Measurements from ENCODE around the gene UXT. TPM values are rescaled to one million over a fixed set of nuclear protein-coding genes. Genes with fewer than 3 reads are reported as not detected.
A peak's percentile ranks its signal among the peaks of the same experiment; 100 is the strongest.

UXT gene
- total RNA-seq, 6 experiments from 2014 or later, result 94.9 to 104 (median 101) TPM

DNA sequence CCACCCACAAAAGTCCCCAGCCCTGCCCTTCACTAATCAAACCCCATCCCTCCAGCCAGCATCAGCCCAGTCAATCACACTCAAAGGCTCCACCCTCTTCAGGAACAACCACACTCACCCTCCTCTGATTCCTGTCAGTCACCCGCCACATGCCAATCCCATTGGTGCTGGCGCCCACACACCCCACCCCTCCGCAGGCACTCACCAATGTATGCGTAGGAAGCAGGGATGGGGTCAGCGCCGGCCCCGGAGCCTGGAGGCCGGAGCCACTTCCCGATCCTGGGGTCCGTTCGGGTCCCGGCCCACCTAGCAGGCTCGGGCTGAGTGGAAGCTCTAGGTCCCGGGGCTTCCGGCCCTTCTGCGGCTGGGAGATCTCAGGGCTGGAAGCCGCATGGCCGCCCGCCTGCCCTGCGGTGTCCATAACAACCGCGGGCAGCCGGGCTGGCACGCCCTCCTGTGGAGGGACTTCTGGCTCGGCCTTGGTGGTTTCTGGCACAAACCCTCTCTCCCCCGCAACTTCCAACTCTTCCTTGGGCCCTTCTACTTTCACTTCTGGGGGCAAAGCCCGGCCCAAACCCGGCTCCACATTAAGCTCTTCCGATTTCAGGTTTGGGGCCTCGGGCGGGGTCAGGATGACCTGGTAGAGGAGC is 21.3 kb downstream of the UXT start:
- H3K27me3 Mint-ChIP-seq (ENCODE audit: insufficient read depth), result no peaks in the 10 kb centered on the region; the same call in 1 of the 2 replicates
- H3K4me1 Mint-ChIP-seq (ENCODE audit: low read depth), result no peaks in the 10 kb centered on the region
- peak; percentile 29; the same call in 1 of the 2 replicates for TF ChIP-seq CTCF (IDR thresholded peaks at IDR 0.05)
- H3K9me3 Mint-ChIP-seq, result no peaks in the 10 kb centered on the region
- no peak overlapping the region for H3K4me3 Mint-ChIP-seq
- H3K36me3 Mint-ChIP-seq (ENCODE audit: low read depth), result peaks cover 14% of the 10 kb centered on the region
- DNase-seq, result no peak
- H3K27ac Mint-ChIP-seq, result no peak overlapping the region

DNA sequence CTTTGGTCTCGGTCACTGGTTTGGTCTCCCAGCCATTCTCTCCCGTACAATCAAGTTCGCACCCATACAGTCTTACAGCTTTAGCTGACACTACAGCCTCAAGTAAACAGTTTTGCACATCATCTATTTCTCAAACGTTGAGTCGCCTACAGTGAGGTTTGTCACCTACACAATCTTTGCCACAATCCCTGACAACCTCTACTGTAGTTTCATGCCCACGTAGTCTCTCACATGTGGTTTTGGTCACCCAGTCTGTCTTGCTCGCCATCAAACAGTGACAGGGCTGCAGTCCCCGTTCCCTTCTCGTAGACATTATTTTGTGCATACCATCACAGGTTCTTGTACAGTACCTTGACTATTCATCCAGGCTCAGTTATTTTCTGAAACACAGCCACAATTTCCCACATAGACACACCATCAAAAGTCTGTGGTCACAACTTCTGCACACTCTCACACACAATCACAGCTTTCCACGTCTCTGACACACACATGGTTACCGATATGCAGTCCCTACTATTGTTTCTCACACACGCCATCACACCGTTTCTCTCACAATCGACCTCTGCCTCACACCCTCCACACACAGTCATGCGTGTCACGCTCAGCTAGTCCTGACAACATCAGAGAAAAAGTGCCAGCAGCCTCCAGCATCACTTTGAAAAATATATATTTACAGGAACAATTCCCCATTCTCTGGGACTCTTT is 24.0 kb downstream of the UXT start:
- Mint-ChIP-seq H3K9me3 (no peaks in the 10 kb centered on the region), H3K36me3 (ENCODE audit: low read depth) (peaks cover 6% of the 10 kb centered on the region), H3K27me3 (ENCODE audit: insufficient read depth) (no peaks in the 10 kb centered on the region; the same call in 1 of the 2 replicates), H3K4me1 (ENCODE audit: low read depth) (no peaks in the 10 kb centered on the region), H3K27ac (no peak overlapping the region), H3K4me3 (no peak overlapping the region)
- no peak for TF ChIP-seq CTCF (IDR thresholded peaks at IDR 0.05)
- no peak for DNase-seq

DNA sequence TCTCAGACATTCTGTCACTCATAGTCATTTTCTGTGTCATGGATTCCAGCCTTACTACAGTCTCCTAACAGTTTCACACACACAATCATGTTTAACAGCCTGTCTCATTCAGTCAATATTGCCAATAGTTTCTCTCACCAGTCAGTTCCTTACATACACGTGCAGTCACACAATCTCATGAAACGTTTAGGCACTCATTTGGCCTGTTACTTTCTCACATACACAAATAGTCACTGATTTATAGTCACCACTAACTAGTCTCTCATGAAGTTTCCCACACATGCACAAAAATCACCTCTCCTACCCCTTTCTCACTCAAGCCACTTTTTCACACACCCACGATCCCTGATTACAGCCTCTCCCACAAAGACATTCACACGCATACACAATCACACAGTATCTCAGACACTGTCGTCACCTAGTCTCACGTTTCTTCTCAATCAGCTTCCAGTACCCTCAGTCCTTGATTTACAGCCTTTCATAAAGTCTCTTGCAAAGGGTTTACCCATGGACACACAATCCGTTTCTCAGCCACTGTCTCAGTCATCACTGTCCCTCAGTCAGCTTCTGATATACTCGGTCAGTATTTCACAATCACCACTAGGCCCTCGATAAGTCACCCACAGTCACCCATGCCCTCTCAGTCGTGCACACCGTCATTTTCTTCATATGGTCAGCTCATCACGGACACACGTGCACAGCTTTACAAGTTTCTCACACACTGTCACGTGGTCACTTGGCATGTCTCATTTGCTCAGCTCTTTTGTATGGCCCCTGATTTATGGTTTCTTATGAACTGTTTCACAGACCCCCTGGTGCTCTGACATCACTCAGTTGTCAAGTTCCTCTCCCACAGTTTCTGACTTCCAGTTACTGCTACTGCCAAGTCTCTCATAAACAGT is 25.0 kb downstream of the UXT start:
- no peak overlapping the region for H3K27ac Mint-ChIP-seq
- no peaks in the 10 kb centered on the region for H3K4me1 Mint-ChIP-seq (ENCODE audit: low read depth)
- H3K9me3 Mint-ChIP-seq, result no peaks in the 10 kb centered on the region
- no peak overlapping the region for H3K4me3 Mint-ChIP-seq
- no peaks in the 10 kb centered on the region; the same call in 1 of the 2 replicates for H3K36me3 Mint-ChIP-seq (ENCODE audit: low read depth)
- TF ChIP-seq CTCF (IDR thresholded peaks at IDR 0.05), result no peak
- DNase-seq, result no peak
- H3K27me3 Mint-ChIP-seq (ENCODE audit: insufficient read depth), result no peaks in the 10 kb centered on the region; the same call in 1 of the 2 replicates

- Mint-ChIP-seq H3K36me3 (ENCODE audit: low read depth) (no peaks in the 10 kb centered on the region; the same call in 1 of the 2 replicates), H3K9me3 (no peaks in the 10 kb centered on the region), H3K27me3 (ENCODE audit: insufficient read depth) (no peaks in the 10 kb centered on the region; the same call in 1 of the 2 replicates), H3K4me1 (ENCODE audit: low read depth) (no peaks in the 10 kb centered on the region), H3K27ac (no peak overlapping the region), H3K4me3 (no peak overlapping the region)
- no peak for TF ChIP-seq CTCF (IDR thresholded peaks at IDR 0.05)
- DNase-seq, result no peak
Observed at GRCh38 chrX:47632666-47633065, 26.3 kb downstream of the UXT start.

DNA sequence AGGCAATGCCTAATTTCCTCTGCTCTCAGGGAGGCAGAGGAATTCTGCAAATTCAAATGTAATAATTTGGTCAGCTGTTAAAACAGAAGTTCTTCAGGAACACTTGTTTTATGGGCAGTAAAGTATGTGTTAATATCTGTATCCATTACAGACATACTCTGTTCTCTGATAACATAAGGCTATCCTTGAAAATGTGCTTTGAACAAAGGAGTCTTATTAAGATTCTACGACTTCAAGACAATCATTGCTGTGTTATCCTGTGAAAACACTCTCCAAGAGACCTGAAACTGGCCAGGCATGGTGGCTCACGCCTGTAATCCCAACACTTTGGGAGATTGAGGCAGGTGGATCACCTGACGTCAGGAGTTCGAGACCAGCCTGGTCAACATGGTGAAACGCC is 27.3 kb downstream of the UXT start:
- no peak for DNase-seq
- H3K9me3 Mint-ChIP-seq, result no peaks in the 10 kb centered on the region
- no peak overlapping the region for H3K4me3 Mint-ChIP-seq
- H3K27me3 Mint-ChIP-seq (ENCODE audit: insufficient read depth), result no peaks in the 10 kb centered on the region; the same call in 1 of the 2 replicates
- no peak overlapping the region for H3K27ac Mint-ChIP-seq
- no peaks in the 10 kb centered on the region for H3K4me1 Mint-ChIP-seq (ENCODE audit: low read depth)
- no peak for TF ChIP-seq CTCF (IDR thresholded peaks at IDR 0.05)
- H3K36me3 Mint-ChIP-seq (ENCODE audit: low read depth), result no peaks in the 10 kb centered on the region; the same call in 1 of the 2 replicates

Data from HFFc6 (cell line).